ENCODE data around the gene SLC13A3.

DNA sequence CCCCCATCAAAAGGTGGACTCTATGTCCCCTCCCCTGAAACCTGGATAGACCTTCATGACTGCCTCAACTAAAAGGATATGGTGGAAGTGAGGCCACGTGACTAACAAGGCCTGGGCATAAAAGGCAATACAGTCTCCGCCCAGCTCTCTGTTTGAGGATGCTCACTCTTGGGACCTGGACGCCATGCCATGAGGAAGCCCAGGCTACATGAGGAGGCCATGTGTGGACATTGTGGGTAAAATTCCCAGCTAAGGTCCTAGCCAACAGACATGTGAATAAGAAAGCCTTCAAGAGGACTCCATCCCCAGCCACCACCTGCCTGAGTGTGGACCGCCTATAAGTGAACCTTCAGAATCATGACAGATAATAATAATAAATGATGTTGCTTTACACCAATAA, 130.7 kb downstream of the SLC13A3 start:
- no peak for TF ChIP-seq POLR2AphosphoS5 (IDR thresholded peaks at IDR 0.05; ENCODE audit: borderline replicate concordance, low read depth, low read length)
- no peak for TF ChIP-seq EZH2 (IDR thresholded peaks at IDR 0.05)

Data from SK-N-MC (cell line).